Measurements from ENCODE around the gene MAPKAPK3.

Gene MAPKAPK3

GRCh38 chr3:50655009-50655830 lies 38.3 kb downstream of the MAPKAPK3 start:
- Histone ChIP-seq H3K4me2 (ENCODE audit: low read length) (no peak overlapping the region), H3F3A (ENCODE audit: control insufficient read depth, insufficient read depth) (no peaks in the 10 kb centered on the region), H3K4me3 (ENCODE audit: low read length) (no peak overlapping the region), H3K27me3 (ENCODE audit: control insufficient read depth, low read length) (no peaks in the 10 kb centered on the region), H3K79me2 (ENCODE audit: control insufficient read depth, low read length) (no peaks in the 10 kb centered on the region), H3K9me3 (ENCODE audit: control insufficient read depth, insufficient read depth, low read length) (no peaks in the 10 kb centered on the region), H4K20me1 (ENCODE audit: control insufficient read depth, insufficient read depth, low read depth, low read length) (no peaks in the 10 kb centered on the region), H3K9me2 (replicated peaks; ENCODE audit: control insufficient read depth, low read length) (no peaks in the 10 kb centered on the region), H3K36me3 (ENCODE audit: control insufficient read depth, low read length) (no peaks in the 10 kb centered on the region), H3K4me1 (ENCODE audit: control insufficient read depth, low read length) (no peaks in the 10 kb centered on the region), H3K27ac (ENCODE audit: low read depth, low read length) (no peak overlapping the region)
- TF ChIP-seq EZH2phosphoT487 (IDR thresholded peaks at IDR 0.05; ENCODE audit: borderline replicate concordance, low read length) (no peak), CTCF (IDR thresholded peaks at IDR 0.05; ENCODE audit: low read depth, low read length, poor library complexity, severe bottlenecking) (no peak)

- Histone ChIP-seq H3K36me3 (ENCODE audit: control insufficient read depth, low read length) (no peaks in the 10 kb centered on the region), H3K27ac (ENCODE audit: low read depth, low read length) (no peak overlapping the region), H3K27me3 (ENCODE audit: control insufficient read depth, low read length) (no peaks in the 10 kb centered on the region), H3K9me2 (replicated peaks; ENCODE audit: control insufficient read depth, low read length) (no peaks in the 10 kb centered on the region), H3K4me2 (ENCODE audit: low read length) (no peak overlapping the region), H4K20me1 (ENCODE audit: control insufficient read depth, insufficient read depth, low read depth, low read length) (no peaks in the 10 kb centered on the region), H3K79me2 (ENCODE audit: control insufficient read depth, low read length) (no peaks in the 10 kb centered on the region), H3F3A (ENCODE audit: control insufficient read depth, insufficient read depth) (no peaks in the 10 kb centered on the region), H3K9me3 (ENCODE audit: control insufficient read depth, insufficient read depth, low read length) (no peaks in the 10 kb centered on the region), H3K4me3 (ENCODE audit: low read length) (no peak overlapping the region), H3K4me1 (ENCODE audit: control insufficient read depth, low read length) (no peaks in the 10 kb centered on the region)
- TF ChIP-seq CTCF (IDR thresholded peaks at IDR 0.05; ENCODE audit: low read depth, low read length, poor library complexity, severe bottlenecking): no peak
- no peak for TF ChIP-seq EZH2phosphoT487 (IDR thresholded peaks at IDR 0.05; ENCODE audit: borderline replicate concordance, low read length)
Observed at GRCh38 chr3:50656417-50657195, 39.7 kb downstream of the MAPKAPK3 start.

- no peaks in the 10 kb centered on the region for H3K9me2 ChIP-seq (replicated peaks; ENCODE audit: control insufficient read depth, low read length)
- no peaks in the 10 kb centered on the region for H3K4me1 ChIP-seq (ENCODE audit: control insufficient read depth, low read length)
- no peaks in the 10 kb centered on the region for H3K9me3 ChIP-seq (ENCODE audit: control insufficient read depth, insufficient read depth, low read length)
- no peaks in the 10 kb centered on the region for H3K27me3 ChIP-seq (ENCODE audit: control insufficient read depth, low read length)
- no peaks in the 10 kb centered on the region for H4K20me1 ChIP-seq (ENCODE audit: control insufficient read depth, insufficient read depth, low read depth, low read length)
- TF ChIP-seq EZH2phosphoT487 (IDR thresholded peaks at IDR 0.05; ENCODE audit: borderline replicate concordance, low read length): no peak
- no peak for TF ChIP-seq CTCF (IDR thresholded peaks at IDR 0.05; ENCODE audit: low read depth, low read length, poor library complexity, severe bottlenecking)
- H3K4me3 ChIP-seq (ENCODE audit: low read length): no peak overlapping the region
- H3F3A ChIP-seq (ENCODE audit: control insufficient read depth, insufficient read depth): no peaks in the 10 kb centered on the region
- no peak overlapping the region for H3K27ac ChIP-seq (ENCODE audit: low read depth, low read length)
- H3K4me2 ChIP-seq (ENCODE audit: low read length): no peak overlapping the region
- no peaks in the 10 kb centered on the region for H3K36me3 ChIP-seq (ENCODE audit: control insufficient read depth, low read length)
- no peaks in the 10 kb centered on the region for H3K79me2 ChIP-seq (ENCODE audit: control insufficient read depth, low read length)
Observed at GRCh38 chr3:50657407-50657806, 40.5 kb downstream of the MAPKAPK3 start.

All from DOHH2 (cell line).